Gastroesophageal sphincter (tissue), 3 donors: ENCODE data around the gene DCDC2.

ENCODE experiments used
- POLR2A ChIP-seq, 2 donors: fragments of 450-650 bp; IDR thresholded peaks; one replicate each; pipeline ENCODE4 v1.6.1; 2017; ENCODE audit warnings: antibody characterized with exemption in 2 of 2, mild to moderate bottlenecking in 2 of 2, moderate library complexity in 1 of 2
- TF ChIP-seq, protein P1 (sequence below), 4 experiments: fragments of 200-600 bp in 2 of 4; fragments of 450-650 bp in 2 of 4; sonication (generic) in 1 of 4; IDR thresholded peaks; one replicate each; pipeline ENCODE4 v1.5.1; 2017 to 2019; ENCODE audit warnings: antibody characterized with exemption in 4 of 4, mild to moderate bottlenecking in 2 of 4, moderate library complexity in 2 of 4

GRCh38 chr6:24157886-24158285 is 200.0 kb downstream of the DCDC2 start:
- TF ChIP-seq, protein P1, sequence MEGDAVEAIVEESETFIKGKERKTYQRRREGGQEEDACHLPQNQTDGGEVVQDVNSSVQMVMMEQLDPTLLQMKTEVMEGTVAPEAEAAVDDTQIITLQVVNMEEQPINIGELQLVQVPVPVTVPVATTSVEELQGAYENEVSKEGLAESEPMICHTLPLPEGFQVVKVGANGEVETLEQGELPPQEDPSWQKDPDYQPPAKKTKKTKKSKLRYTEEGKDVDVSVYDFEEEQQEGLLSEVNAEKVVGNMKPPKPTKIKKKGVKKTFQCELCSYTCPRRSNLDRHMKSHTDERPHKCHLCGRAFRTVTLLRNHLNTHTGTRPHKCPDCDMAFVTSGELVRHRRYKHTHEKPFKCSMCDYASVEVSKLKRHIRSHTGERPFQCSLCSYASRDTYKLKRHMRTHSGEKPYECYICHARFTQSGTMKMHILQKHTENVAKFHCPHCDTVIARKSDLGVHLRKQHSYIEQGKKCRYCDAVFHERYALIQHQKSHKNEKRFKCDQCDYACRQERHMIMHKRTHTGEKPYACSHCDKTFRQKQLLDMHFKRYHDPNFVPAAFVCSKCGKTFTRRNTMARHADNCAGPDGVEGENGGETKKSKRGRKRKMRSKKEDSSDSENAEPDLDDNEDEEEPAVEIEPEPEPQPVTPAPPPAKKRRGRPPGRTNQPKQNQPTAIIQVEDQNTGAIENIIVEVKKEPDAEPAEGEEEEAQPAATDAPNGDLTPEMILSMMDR (IDR thresholded peaks at IDR 0.05): no peak
- TF ChIP-seq POLR2A (IDR thresholded peaks at IDR 0.05): no peak
